Heart left ventricle (tissue), 13 donors: ENCODE results near the gene PIP4K2A.

Source experiments
- POLR2A ChIP-seq, 2 donors: fragments of 450-650 bp; IDR thresholded peaks; one replicate each; pipeline ENCODE4 v1.6.1; 2017; ENCODE audit warnings: antibody characterized with exemption in 2 of 2, mild to moderate bottlenecking in 2 of 2, moderate library complexity in 2 of 2
- TF ChIP-seq, protein P1 (sequence below), 12 donors: fragments of 200-600 bp; sonication (generic) in 4 of 12; IDR thresholded peaks; one replicate each; pipeline versions ENCODE4 v1.5.0 to v1.8.0; 2018 to 2022; ENCODE audit warnings: antibody characterized with exemption in 12 of 12, mild to moderate bottlenecking in 5 of 12
- donor health status: ischemic (EF 13 %, LVEDD 7.1; RV severe dilation, severe dysfunction).
- donor health status: DM: no; HTN: yes; CAD: no.
- donor health status: DM: no; HTN: no; CAD: no.
- donor health status: ischemic (EF 25% LVEDD 6.9; RV normal size, moderate dysfunction).
- donor health status: ischemic (EF 25% LVEDD 5.7; RV mildly dilated, moderate dysfunction).
- donor health status: ischemic (EF 35%, LVEDD 5.7; RV mildly dilated, moderate dysfunction).
- donor health status: nonischemic (EF 11% LVEDD 7.7; RV severe dilation, severe dysfunction).
- donor health status: DM: yes; HTN: yes; CAD: no.
- donor health status: PGD.
- donor health status: ischemic (EF 29% LVEDD 5.4; RV normal size, mild dysfunction).
- donor health status: nonischemic (EF 23%, LVEDD 6.1; RV moderate dilation, normal function).

DNA sequence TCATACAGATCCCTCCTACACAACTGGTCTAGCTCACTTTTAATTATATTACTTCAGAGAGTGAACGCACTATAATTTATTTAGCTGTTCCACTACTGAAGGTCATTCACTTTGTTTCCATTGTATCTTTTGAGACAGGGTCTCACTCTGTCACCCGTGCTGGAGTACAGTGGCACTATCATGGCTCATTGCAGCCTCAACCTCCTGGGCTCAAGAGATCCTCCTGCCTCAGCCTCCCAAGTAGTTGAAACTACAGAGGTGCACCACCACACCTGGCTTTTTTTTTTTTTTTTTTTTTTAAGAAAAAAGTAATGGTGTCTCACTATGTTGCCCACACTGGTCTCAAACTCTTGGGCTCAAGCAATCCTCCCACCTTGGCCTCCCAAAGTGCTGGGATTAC, 49.0 kb downstream of the PIP4K2A start:
- TF ChIP-seq, protein P1, sequence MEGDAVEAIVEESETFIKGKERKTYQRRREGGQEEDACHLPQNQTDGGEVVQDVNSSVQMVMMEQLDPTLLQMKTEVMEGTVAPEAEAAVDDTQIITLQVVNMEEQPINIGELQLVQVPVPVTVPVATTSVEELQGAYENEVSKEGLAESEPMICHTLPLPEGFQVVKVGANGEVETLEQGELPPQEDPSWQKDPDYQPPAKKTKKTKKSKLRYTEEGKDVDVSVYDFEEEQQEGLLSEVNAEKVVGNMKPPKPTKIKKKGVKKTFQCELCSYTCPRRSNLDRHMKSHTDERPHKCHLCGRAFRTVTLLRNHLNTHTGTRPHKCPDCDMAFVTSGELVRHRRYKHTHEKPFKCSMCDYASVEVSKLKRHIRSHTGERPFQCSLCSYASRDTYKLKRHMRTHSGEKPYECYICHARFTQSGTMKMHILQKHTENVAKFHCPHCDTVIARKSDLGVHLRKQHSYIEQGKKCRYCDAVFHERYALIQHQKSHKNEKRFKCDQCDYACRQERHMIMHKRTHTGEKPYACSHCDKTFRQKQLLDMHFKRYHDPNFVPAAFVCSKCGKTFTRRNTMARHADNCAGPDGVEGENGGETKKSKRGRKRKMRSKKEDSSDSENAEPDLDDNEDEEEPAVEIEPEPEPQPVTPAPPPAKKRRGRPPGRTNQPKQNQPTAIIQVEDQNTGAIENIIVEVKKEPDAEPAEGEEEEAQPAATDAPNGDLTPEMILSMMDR (IDR thresholded peaks at IDR 0.05) = no peak
- TF ChIP-seq POLR2A (IDR thresholded peaks at IDR 0.05) = no peak
